ENCODE results near the gene CALHM2.

Gene CALHM2

GRCh38 chr10:103457176-103457712, 5.1 kb upstream of the CALHM2 start:
- TF ChIP-seq, protein P1, sequence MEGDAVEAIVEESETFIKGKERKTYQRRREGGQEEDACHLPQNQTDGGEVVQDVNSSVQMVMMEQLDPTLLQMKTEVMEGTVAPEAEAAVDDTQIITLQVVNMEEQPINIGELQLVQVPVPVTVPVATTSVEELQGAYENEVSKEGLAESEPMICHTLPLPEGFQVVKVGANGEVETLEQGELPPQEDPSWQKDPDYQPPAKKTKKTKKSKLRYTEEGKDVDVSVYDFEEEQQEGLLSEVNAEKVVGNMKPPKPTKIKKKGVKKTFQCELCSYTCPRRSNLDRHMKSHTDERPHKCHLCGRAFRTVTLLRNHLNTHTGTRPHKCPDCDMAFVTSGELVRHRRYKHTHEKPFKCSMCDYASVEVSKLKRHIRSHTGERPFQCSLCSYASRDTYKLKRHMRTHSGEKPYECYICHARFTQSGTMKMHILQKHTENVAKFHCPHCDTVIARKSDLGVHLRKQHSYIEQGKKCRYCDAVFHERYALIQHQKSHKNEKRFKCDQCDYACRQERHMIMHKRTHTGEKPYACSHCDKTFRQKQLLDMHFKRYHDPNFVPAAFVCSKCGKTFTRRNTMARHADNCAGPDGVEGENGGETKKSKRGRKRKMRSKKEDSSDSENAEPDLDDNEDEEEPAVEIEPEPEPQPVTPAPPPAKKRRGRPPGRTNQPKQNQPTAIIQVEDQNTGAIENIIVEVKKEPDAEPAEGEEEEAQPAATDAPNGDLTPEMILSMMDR (IDR thresholded peaks at IDR 0.05; ENCODE audit: control insufficient read depth, extremely low read depth, insufficient read depth) = no peak
- H3K4me3 ChIP-seq (ENCODE audit: low read depth, low read length) = no peak overlapping the region
- DNase-seq (ENCODE audit: low read depth) = no peak

GRCh38 chr10:103456074-103456660, 4.0 kb upstream of the CALHM2 start:
- TF ChIP-seq, protein P1 (IDR thresholded peaks at IDR 0.05; ENCODE audit: control insufficient read depth, extremely low read depth, insufficient read depth) = no peak
- H3K4me3 ChIP-seq (ENCODE audit: low read depth, low read length) = no peak overlapping the region
- no peak for DNase-seq (ENCODE audit: low read depth)

DNA sequence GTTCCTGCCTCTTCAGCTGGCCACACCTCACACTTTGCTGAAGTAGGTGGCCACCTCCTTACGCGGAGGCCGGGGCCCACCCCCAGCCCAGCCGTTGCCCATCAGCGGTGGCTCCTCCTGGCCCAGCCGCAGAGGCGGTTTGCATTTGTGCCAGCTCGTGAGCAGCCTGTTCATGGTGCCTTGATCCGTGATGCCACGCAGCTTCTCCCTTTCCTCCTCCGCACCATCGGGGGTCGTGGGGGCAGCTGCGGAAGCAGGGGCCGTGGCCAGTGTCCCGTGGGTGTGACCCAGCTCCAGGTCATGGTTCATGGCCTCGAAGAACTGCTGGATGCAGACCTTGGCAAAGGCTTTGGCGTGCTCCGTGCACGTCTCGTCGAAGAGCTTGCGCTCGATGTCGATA, 3.1 kb upstream of the CALHM2 start:
- DNase-seq (ENCODE audit: low read depth) = no peak
- no peak overlapping the region for H3K4me3 ChIP-seq (ENCODE audit: low read depth, low read length)
- TF ChIP-seq, protein P1 (IDR thresholded peaks at IDR 0.05; ENCODE audit: control insufficient read depth, extremely low read depth, insufficient read depth) = no peak

DNA sequence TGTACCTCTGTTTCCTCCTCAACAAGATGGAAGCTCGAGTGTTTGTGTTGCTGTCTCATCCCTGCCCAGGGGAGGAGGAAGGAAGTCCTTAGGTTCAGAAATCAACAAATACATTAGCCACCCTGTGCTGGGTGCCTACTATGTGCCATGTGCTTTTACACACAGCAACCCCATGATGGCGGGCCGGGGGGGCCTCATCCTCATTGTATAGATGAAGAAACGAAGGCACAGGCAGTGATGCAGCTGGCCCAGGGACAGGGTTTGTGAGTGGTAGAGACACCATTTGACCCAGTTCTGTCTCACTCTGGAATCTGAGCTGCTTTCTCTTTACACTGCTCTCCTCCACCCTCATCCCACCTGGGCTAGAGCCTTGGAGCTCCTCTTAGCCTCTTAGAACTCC, 1.9 kb upstream of the CALHM2 start:
- DNase-seq (ENCODE audit: low read depth) = no peak
- TF ChIP-seq, protein P1 (IDR thresholded peaks at IDR 0.05; ENCODE audit: control insufficient read depth, extremely low read depth, insufficient read depth) = no peak

DNA sequence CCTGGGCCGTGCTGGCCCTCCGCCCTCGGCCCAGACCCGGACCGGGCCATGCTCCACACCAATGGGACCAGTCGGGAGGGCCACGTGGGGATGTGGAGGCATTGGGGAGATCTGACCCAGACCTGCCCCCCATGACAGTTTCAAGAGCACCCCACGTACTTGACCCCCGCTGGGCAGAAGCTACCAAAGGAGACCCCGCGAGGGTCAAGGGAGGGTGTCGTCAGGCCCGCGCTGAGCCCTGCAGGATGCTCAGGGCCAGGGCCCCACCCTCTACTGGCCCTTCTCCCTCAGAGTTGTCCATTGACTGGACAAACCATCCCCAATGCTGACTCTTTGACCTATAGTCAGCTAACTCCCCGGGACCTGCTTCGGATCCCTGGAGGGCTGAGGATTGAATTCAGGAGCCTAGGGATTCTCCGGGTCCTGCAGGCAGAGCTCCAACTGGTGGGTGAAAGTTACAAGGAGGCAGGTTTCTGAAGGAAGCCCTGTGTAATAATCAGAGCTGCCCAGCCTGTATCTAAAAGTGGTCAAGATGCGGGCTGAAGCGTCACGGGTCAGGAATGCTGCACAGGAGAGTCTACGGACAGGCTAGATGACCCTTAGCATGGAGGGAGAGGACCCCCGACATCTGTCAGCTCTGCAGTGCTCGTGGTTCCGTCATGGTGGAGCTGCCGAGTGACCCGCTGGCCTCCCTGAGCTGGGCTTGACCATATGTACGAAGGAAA, 498 bp upstream of the CALHM2 start:
- DNase-seq (ENCODE audit: low read depth) = no peak
- H3K4me3 ChIP-seq (ENCODE audit: low read depth, low read length) = no peak overlapping the region
- TF ChIP-seq, protein P1 (IDR thresholded peaks at IDR 0.05; ENCODE audit: control insufficient read depth, extremely low read depth, insufficient read depth) = no peak

More for the DNA sequence above, 1.9 kb upstream of the CALHM2 start:
- no peak overlapping the region for H3K4me3 ChIP-seq (ENCODE audit: low read depth, low read length)

GRCh38 chr10:103451091-103451813, 918 bp downstream of the CALHM2 start:
- H3K4me3 ChIP-seq (ENCODE audit: low read depth, low read length) = no peak overlapping the region
- DNase-seq (ENCODE audit: low read depth) = no peak
- TF ChIP-seq, protein P1 (IDR thresholded peaks at IDR 0.05; ENCODE audit: control insufficient read depth, extremely low read depth, insufficient read depth) = no peak

Measured in LNCaP clone FGC (cell line).